HG02885 (cell line): Measurements from ENCODE around the gene GPR135.
A peak's percentile ranks its signal among the peaks of the same experiment; 100 is the strongest.

ENCODE experiments used
- ATAC-seq: cut with Tn5 transposase; IDR thresholded peaks from one replicate; pipeline ENCODE4 v1.9.1; 2021; ENCODE audit warnings: mild to moderate bottlenecking; ENCODE audit not compliant: unreplicated experiment, poor library complexity

The GPR135 gene

GRCh38 chr14:59425322-59425935 is 39.8 kb downstream of the GPR135 start:
- no peak for ATAC-seq

- no peak for ATAC-seq
These were observed 40.7 kb downstream of the GPR135 start for GRCh38 chr14:59424341-59425071.

- peak; percentile 62 for ATAC-seq
These were observed 42.9 kb downstream of the GPR135 start for GRCh38 chr14:59422069-59422881.

- ATAC-seq, result no peak
These were observed 45.9 kb downstream of the GPR135 start for GRCh38 chr14:59419303-59419702.

GRCh38 chr14:59417311-59417710 is 47.9 kb downstream of the GPR135 start:
- no peak for ATAC-seq

GRCh38 chr14:59415836-59416602 is 49.2 kb downstream of the GPR135 start:
- no peak for ATAC-seq
